OCI-LY7 (cell line): ENCODE measurements around the gene CFAP97. TPM values are rescaled to one million over a fixed set of nuclear protein-coding genes. Genes with fewer than 3 reads are reported as not detected.

ENCODE experiments used
- BruUV-seq: library from RNA; stranded (reverse); fragments of 400-500 nt; replicated peaks from 2 replicates; lab custom pipeline; 2021; lab: Mats Ljungman, UMichigan
- CTCF ChIA-PET: fragments of 300-600 bp; sonication (Branson Sonifier 250); formaldehyde crosslinking; loops from one replicate; lab custom pipeline; 2022; ENCODE audit warnings: antibody characterized with exemption; ENCODE audit not compliant: unreplicated experiment; lab: Charles Lee
- POLR2A ChIA-PET: fragments of 300-600 bp; sonication (Branson Sonifier 250); formaldehyde crosslinking; loops from one replicate; lab custom pipeline; 2022; ENCODE audit warnings: antibody characterized with exemption; lab: Charles Lee
- DNase-seq: peaks from one replicate; pipeline ENCODE4 v3.0.0-alpha.2; 2015; ENCODE audit warnings: low spot score
- H2AFZ ChIP-seq: fragments of 200-600 bp; sonication (generic), shearing (Covaris generic); 2 replicates; pipeline ENCODE4 v1.6.1; 2014; ENCODE audit warnings: mild to moderate bottlenecking, antibody characterized with exemption, low read length, moderate library complexity
- H3K27ac ChIP-seq: fragments of 200-600 bp; sonication (generic); 2 replicates; pipeline ENCODE4 v1.5.1; 2014; ENCODE audit warnings: mixed run types, low read depth, mild to moderate bottlenecking, moderate library complexity, low read length, inconsistent platforms; ENCODE audit not compliant: poor library complexity, severe bottlenecking
- H3K36me3 ChIP-seq: fragments of 200-600 bp; sonication (generic); 2 replicates; pipeline ENCODE4 v1.6.1; 2014; ENCODE audit warnings: mild to moderate bottlenecking, antibody characterized with exemption, low read length, moderate library complexity, mixed read lengths; ENCODE audit not compliant: insufficient read depth
- H3K4me1 ChIP-seq: fragments of 200-600 bp; sonication (generic); 2 replicates; pipeline ENCODE4 v1.5.1; 2014; ENCODE audit warnings: mild to moderate bottlenecking, low read length; ENCODE audit not compliant: insufficient read depth, poor library complexity, severe bottlenecking
- H3K4me2 ChIP-seq: fragments of 200-600 bp; sonication (generic); 2 replicates; pipeline ENCODE4 v1.6.1; 2014; ENCODE audit warnings: mild to moderate bottlenecking, low read length
- H3K4me3 ChIP-seq: fragments of 200-600 bp; sonication (generic); 2 replicates; pipeline ENCODE4 v1.5.1; 2014; ENCODE audit warnings: mild to moderate bottlenecking, low read depth, low read length; ENCODE audit not compliant: poor library complexity, severe bottlenecking
- H3K79me2 ChIP-seq: fragments of 200-600 bp; sonication (generic); 2 replicates; pipeline ENCODE4 v1.6.1; 2016; ENCODE audit warnings: low read depth, mild to moderate bottlenecking, low read length, moderate library complexity, mixed read lengths; ENCODE audit not compliant: insufficient read depth
- H3K9me2 ChIP-seq: fragments of 200-600 bp; sonication (generic); 2 replicates; pipeline ENCODE4 v1.6.1; 2016; ENCODE audit warnings: mild to moderate bottlenecking, low read length, mixed read lengths; ENCODE audit not compliant: insufficient read depth
- H3K9me3 ChIP-seq: fragments of 200-600 bp; sonication (generic); 2 replicates; pipeline ENCODE4 v1.6.1; 2014; ENCODE audit warnings: mild to moderate bottlenecking, mixed run types, low read length, mixed read lengths
- H4K20me1 ChIP-seq: fragments of 200-600 bp; sonication (generic); 2 replicates; pipeline ENCODE4 v1.6.1; 2014; ENCODE audit warnings: mild to moderate bottlenecking, antibody characterized with exemption, low read length, moderate library complexity, mixed read lengths; ENCODE audit not compliant: insufficient read depth
- CTCF ChIP-seq: fragments of 200-600 bp; sonication (generic); conservative IDR thresholded peaks from 2 replicates; pipeline ENCODE4 v1.5.1; 2014; ENCODE audit warnings: mild to moderate bottlenecking, antibody characterized with exemption, low read length, moderate library complexity, mixed read lengths
- EZH2phosphoT487 ChIP-seq: fragments of 200-600 bp; sonication (generic); IDR thresholded peaks from 2 replicates; pipeline ENCODE4 v1.6.1; 2018; ENCODE audit warnings: low read depth, borderline replicate concordance, mild to moderate bottlenecking, mixed run types, antibody characterized with exemption, low read length, moderate library complexity, mixed read lengths
- intact Hi-C: fragments of 100-400 bp; cut with micrococcal nuclease; formaldehyde crosslinking; loops from one replicate; pipeline ENCODE4 v1.10.0; 2022; ENCODE audit not compliant: unreplicated experiment
- total RNA-seq, 2 experiments: library from RNA; depleted of rRNA in 1 of 2; stranded (reverse); fragments of >200 nt in 1 of 2; shearing (Covaris generic) in 1 of 2; gene quantifications; 2 replicates each; pipeline ENCODE4 v1.2.3, GENCODE V29; 2014 to 2022

The CFAP97 gene
- total RNA-seq, 2 experiments from 2014 or later, result 22.7 to 57.3 TPM

- Histone ChIP-seq H3K4me1 (peaks cover 11% of the 10 kb centered on the region), H3K9me3 (no peaks in the 10 kb centered on the region), H3K4me2 (no peak overlapping the region), H3K4me3 (no peak overlapping the region), H3K9me2 (no peaks in the 10 kb centered on the region), H3K79me2 (peaks cover 29% of the 10 kb centered on the region; the same call in 1 of the 2 replicates), H4K20me1 (no peaks in the 10 kb centered on the region), H3K36me3 (peaks cover 41% of the 10 kb centered on the region), H2AFZ (no peak overlapping the region), H3K27ac (no peak overlapping the region)
- ChIA-PET CTCF (interaction anchor here (1.1 kb wide), 1 partner anchor 22 kb away, joined by 3 read pairs; no protein-coding TSS in a partner anchor), POLR2A (interaction anchor here (0.6 to 1.2 kb wide), 6 partner anchors 10 to 453 kb away, joined by 3 to 6 read pairs (median 4); partner anchors contain the start of gene CENPU)
- BruUV-seq, result no TSS peak
- TF ChIP-seq EZH2phosphoT487 (no peak), CTCF (no peak)
- intact Hi-C loops, result no loop called here
- DNase-seq, result no peak
These were observed 17.0 kb downstream of the CFAP97 start for GRCh38 chr4:185186769-185187168.

GRCh38 chr4:185183622-185184281 is 20.0 kb downstream of the CFAP97 start:
- Histone ChIP-seq H3K4me2 (no peak overlapping the region), H3K9me2 (no peaks in the 10 kb centered on the region), H3K36me3 (peaks cover 26% of the 10 kb centered on the region; the same call in 1 of the 2 replicates), H4K20me1 (no peaks in the 10 kb centered on the region), H3K4me3 (no peak overlapping the region), H3K27ac (no peak overlapping the region), H3K79me2 (peaks cover 32% of the 10 kb centered on the region; the same call in 1 of the 2 replicates), H3K4me1 (peaks cover 11% of the 10 kb centered on the region), H3K9me3 (no peaks in the 10 kb centered on the region), H2AFZ (no peak overlapping the region)
- POLR2A ChIA-PET, result interaction anchor here (0.9 to 1.5 kb wide), 5 partner anchors 13 to 449 kb away, joined by 3 to 5 read pairs (median 4); no protein-coding TSS in a partner anchor
- no TSS peak for BruUV-seq
- intact Hi-C loops, result loop anchor here (1.0 to 5.0 kb wide), 2 partner anchors 41 to 144 kb away; partner anchors contain the start of gene SLC25A4
- DNase-seq, result peak; percentile 85
- TF ChIP-seq EZH2phosphoT487, result no peak
- TF ChIP-seq CTCF, result peak; percentile 98
- CTCF ChIA-PET, result interaction anchor here (0.5 to 1.0 kb wide), 3 partner anchors 9 to 49 kb away, joined by 3 read pairs; no protein-coding TSS in a partner anchor
